OCI-LY1 (cell line): ENCODE measurements around the gene PTPRG.

Experiments used
- H2AFZ ChIP-seq: fragments of 200-600 bp; sonication (generic), shearing (Covaris generic); 2 replicates; pipeline ENCODE4 v1.6.0; 2014; ENCODE audit warnings: antibody characterized with exemption, mild to moderate bottlenecking, low read length
- H3F3A ChIP-seq: fragments of 200-600 bp; sonication (generic), shearing (Covaris generic); 2 replicates; pipeline ENCODE4 v1.6.0; 2014; ENCODE audit warnings: mild to moderate bottlenecking, antibody characterized with exemption, low read length, moderate library complexity; ENCODE audit not compliant: insufficient read depth
- H3K27ac ChIP-seq: fragments of 200-600 bp; sonication (generic); 2 replicates; pipeline ENCODE4 v1.5.1; 2014; ENCODE audit warnings: low read length, mixed run types, mild to moderate bottlenecking, low read depth; ENCODE audit not compliant: poor library complexity, severe bottlenecking
- H3K27me3 ChIP-seq: fragments of 200-600 bp; sonication (generic); 2 replicates; pipeline ENCODE4 v1.6.0; 2014; ENCODE audit warnings: antibody characterized with exemption, mild to moderate bottlenecking, low read length, moderate library complexity; ENCODE audit not compliant: insufficient read depth
- H3K36me3 ChIP-seq: fragments of 200-600 bp; sonication (generic); 2 replicates; pipeline ENCODE4 v1.6.1; 2014; ENCODE audit warnings: mild to moderate bottlenecking, antibody characterized with exemption, low read length, moderate library complexity, mixed read lengths; ENCODE audit not compliant: insufficient read depth
- H3K4me1 ChIP-seq: fragments of 200-600 bp; sonication (generic); 2 replicates; pipeline ENCODE4 v1.5.1; 2014; ENCODE audit warnings: mild to moderate bottlenecking, low read length, moderate library complexity; ENCODE audit not compliant: insufficient read depth, severe bottlenecking
- H3K4me2 ChIP-seq: fragments of 200-600 bp; sonication (generic), shearing (Covaris generic); 2 replicates; pipeline ENCODE4 v1.6.1; 2014; ENCODE audit warnings: low read length
- H3K4me3 ChIP-seq: fragments of 200-600 bp; sonication (generic); 2 replicates; pipeline ENCODE4 v1.5.1; 2014; ENCODE audit warnings: low read length, low read depth, mild to moderate bottlenecking, mixed read lengths; ENCODE audit not compliant: poor library complexity, severe bottlenecking
- H3K79me2 ChIP-seq: fragments of 200-600 bp; shearing (Covaris generic); 2 replicates; pipeline ENCODE4 v1.6.1; 2016; ENCODE audit warnings: mixed run types, low read length, mixed read lengths; ENCODE audit not compliant: insufficient read depth
- H3K9ac ChIP-seq: fragments of 200-600 bp; sonication (generic), shearing (Covaris generic); 2 replicates; pipeline ENCODE4 v1.6.1; 2014; ENCODE audit warnings: mild to moderate bottlenecking, low read length, mixed read lengths
- H3K9me2 ChIP-seq: fragments of 200-600 bp; sonication (generic), shearing (Covaris generic); 2 replicates; pipeline ENCODE4 v1.6.1; 2014; ENCODE audit warnings: low read depth, mild to moderate bottlenecking, low read length, mixed read lengths
- H3K9me3 ChIP-seq: fragments of 200-600 bp; shearing (Covaris generic); 2 replicates; pipeline ENCODE4 v1.6.1; 2014; ENCODE audit warnings: low read length, mixed read lengths
- H4K20me1 ChIP-seq: fragments of 200-600 bp; sonication (generic), shearing (Covaris generic); 2 replicates; pipeline ENCODE4 v1.6.0; 2016; ENCODE audit warnings: mild to moderate bottlenecking, low read length; ENCODE audit not compliant: insufficient read depth
- CTCF ChIP-seq: fragments of 200-600 bp; sonication (generic), shearing (Covaris generic); IDR thresholded peaks from 2 replicates; pipeline ENCODE4 v1.5.1; 2017; ENCODE audit warnings: mild to moderate bottlenecking, antibody characterized with exemption, low read length, moderate library complexity, mixed read lengths
- EZH2 ChIP-seq: fragments of 200-600 bp; sonication (generic), shearing (Covaris generic); IDR thresholded peaks from 2 replicates; pipeline ENCODE4 v1.8.0; 2017; ENCODE audit warnings: borderline replicate concordance, mixed run types, mild to moderate bottlenecking, antibody characterized with exemption, low read length, moderate library complexity, mixed read lengths

Gene PTPRG

GRCh38 chr3:61846488-61846887, 285.1 kb downstream of the PTPRG start:
- Histone ChIP-seq H3K4me3 (no peak overlapping the region), H4K20me1 (no peaks in the 10 kb centered on the region), H3K4me2 (no peak overlapping the region), H3K36me3 (no peaks in the 10 kb centered on the region), H3F3A (no peaks in the 10 kb centered on the region), H3K9me2 (no peaks in the 10 kb centered on the region), H3K9me3 (no peaks in the 10 kb centered on the region), H3K79me2 (no peaks in the 10 kb centered on the region), H2AFZ (no peak overlapping the region), H3K27ac (no peak overlapping the region), H3K9ac (no peak overlapping the region), H3K27me3 (no peaks in the 10 kb centered on the region), H3K4me1 (no peaks in the 10 kb centered on the region)
- TF ChIP-seq EZH2 (no peak), CTCF (no peak)

GRCh38 chr3:61847784-61848462, 286.6 kb downstream of the PTPRG start:
- H3K4me3 ChIP-seq, result no peak overlapping the region
- H3K4me2 ChIP-seq, result no peak overlapping the region
- H3K36me3 ChIP-seq, result no peaks in the 10 kb centered on the region

GRCh38 chr3:61848885-61849284, 287.5 kb downstream of the PTPRG start:
- Histone ChIP-seq H3K9me3 (no peaks in the 10 kb centered on the region), H3K9me2 (no peaks in the 10 kb centered on the region), H3K4me1 (no peaks in the 10 kb centered on the region), H3F3A (no peaks in the 10 kb centered on the region), H3K79me2 (no peaks in the 10 kb centered on the region), H3K9ac (no peak overlapping the region), H2AFZ (no peak overlapping the region), H3K4me2 (no peak overlapping the region), H3K36me3 (no peaks in the 10 kb centered on the region), H3K4me3 (no peak overlapping the region), H3K27me3 (no peaks in the 10 kb centered on the region), H3K27ac (no peak overlapping the region), H4K20me1 (no peaks in the 10 kb centered on the region)
- TF ChIP-seq EZH2, result no peak
- TF ChIP-seq CTCF, result no peak

More at GRCh38 chr3:61847784-61848462, 286.6 kb downstream of the PTPRG start:
- H3K27me3 ChIP-seq, result no peaks in the 10 kb centered on the region
- no peaks in the 10 kb centered on the region for H3K79me2 ChIP-seq
- H3K9ac ChIP-seq, result no peak overlapping the region
- no peaks in the 10 kb centered on the region for H3K9me2 ChIP-seq
- no peaks in the 10 kb centered on the region for H4K20me1 ChIP-seq
- no peaks in the 10 kb centered on the region for H3K9me3 ChIP-seq
- no peaks in the 10 kb centered on the region for H3K4me1 ChIP-seq
- no peak overlapping the region for H2AFZ ChIP-seq
- TF ChIP-seq EZH2 (no peak), CTCF (no peak)
- no peaks in the 10 kb centered on the region for H3F3A ChIP-seq
- no peak overlapping the region for H3K27ac ChIP-seq
